Thymus (tissue), 11 donors: ENCODE results near the gene FTCD. TPM values are rescaled to one million over a fixed set of nuclear protein-coding genes. Genes with fewer than 3 reads are reported as not detected.
A peak's percentile ranks its signal among the peaks of the same experiment; 100 is the strongest.

Experiments used
- DNase-seq, 9 donors: peaks; one replicate each; pipeline ENCODE4 v3.0.0-alpha.2; 2013; ENCODE audit warnings: low spot score in 9 of 9, low read depth in 6 of 9, missing footprints in 1 of 9
- H3K27ac ChIP-seq, 2 donors: one replicate each; pipeline ENCODE4 v1.5.1; 2013; ENCODE audit warnings: control low read depth in 1 of 2, low read depth in 1 of 2, low read length in 1 of 2, mild to moderate bottlenecking in 1 of 2, moderate library complexity in 1 of 2
- H3K27me3 ChIP-seq, 2 donors: one replicate each; pipeline ENCODE4 v1.5.1; 2013; ENCODE audit warnings: low read length in 1 of 2; ENCODE audit not compliant: control insufficient read depth in 2 of 2, insufficient read depth in 1 of 2
- H3K36me3 ChIP-seq, 2 donors: one replicate each; pipeline ENCODE4 v1.5.1; 2013; ENCODE audit warnings: low read length in 1 of 2, mild to moderate bottlenecking in 1 of 2, moderate library complexity in 1 of 2; ENCODE audit not compliant: control insufficient read depth in 2 of 2, insufficient read depth in 2 of 2
- H3K4me1 ChIP-seq, 2 donors: one replicate each; pipeline ENCODE4 v1.5.1; 2013; ENCODE audit warnings: low read length in 2 of 2; ENCODE audit not compliant: control insufficient read depth in 2 of 2, insufficient read depth in 2 of 2
- H3K4me3 ChIP-seq, 2 donors: one replicate each; pipeline ENCODE4 v1.5.1; 2013; ENCODE audit warnings: low read length in 2 of 2, control low read depth in 1 of 2, mild to moderate bottlenecking in 1 of 2
- H3K9me3 ChIP-seq, 2 donors: one replicate each; pipeline ENCODE4 v1.5.1; 2013; ENCODE audit warnings: low read length in 1 of 2, mild to moderate bottlenecking in 1 of 2; ENCODE audit not compliant: control insufficient read depth in 2 of 2, insufficient read depth in 1 of 2
- WGBS: extraction: QIAGEN DNeasy Blood & Tissue Kit; methylation state at CpG from one replicate; pipeline ENCODE4 v1.1.7; 2013; 5-methylcytosine and 5-hydroxymethylcytosine counted together
- polyA plus RNA-seq: library from polyadenylated mRNA; stranded (reverse); fragments of 200-250 nt; gene quantifications from one replicate; pipeline ENCODE4 v1.2.3, GENCODE V29; 2013
- total RNA-seq: library from RNA; stranded (reverse); fragments of 120-200 nt; gene quantifications from one replicate; pipeline ENCODE4 v1.2.4, GENCODE V29; 2013
- donor health status: healthy.

Gene FTCD
- total and polyA plus RNA-seq, 2 donors: 0.09 to 1.6 TPM

- 94% methylated on average over 9 of the region's 9 CpGs for WGBS
- H3K27ac ChIP-seq: peak overlapping the region in 1 of 2 donors; percentile 14
- DNase-seq: no peak
- peaks cover 0 to 9% of the 10 kb centered on the region in 2 donors for H3K4me1 ChIP-seq
- H3K9me3 ChIP-seq: no peaks in the 10 kb centered on the region
- peaks cover 15 to 20% of the 10 kb centered on the region in 2 donors for H3K36me3 ChIP-seq
- no peak overlapping the region for H3K4me3 ChIP-seq
- H3K27me3 ChIP-seq: peaks cover 0 to 2% of the 10 kb centered on the region in 2 donors
These were observed 34.0 kb upstream of the FTCD start for GRCh38 chr21:46189213-46189958.

GRCh38 chr21:46188226-46189212 is 33.1 kb upstream of the FTCD start:
- WGBS: 82% methylated on average over 17 of the region's 17 CpGs

GRCh38 chr21:46187814-46188213 is 32.4 kb upstream of the FTCD start:
- Histone ChIP-seq H3K4me1 (peaks cover 0 to 14% of the 10 kb centered on the region in 2 donors), H3K27ac (no peak overlapping the region), H3K27me3 (peaks cover 0 to 2% of the 10 kb centered on the region in 2 donors), H3K36me3 (peaks cover 3 to 12% of the 10 kb centered on the region in 2 donors), H3K4me3 (no peak overlapping the region), H3K9me3 (no peaks in the 10 kb centered on the region)
- WGBS: 94% methylated on average over 7 of the region's 7 CpGs
- no peak for DNase-seq

More at GRCh38 chr21:46188226-46189212, 33.1 kb upstream of the FTCD start:
- peaks cover 6 to 13% of the 10 kb centered on the region in 2 donors for H3K36me3 ChIP-seq
- DNase-seq: no peak
- no peak overlapping the region for H3K4me3 ChIP-seq
- peak overlapping the region; percentile 14 to 26 for H3K27ac ChIP-seq
- peaks cover 0 to 14% of the 10 kb centered on the region in 2 donors for H3K4me1 ChIP-seq
- peaks cover 0 to 2% of the 10 kb centered on the region in 2 donors for H3K27me3 ChIP-seq
- H3K9me3 ChIP-seq: no peaks in the 10 kb centered on the region

GRCh38 chr21:46187261-46187660 is 31.9 kb upstream of the FTCD start:
- peaks cover 0 to 2% of the 10 kb centered on the region in 2 donors for H3K27me3 ChIP-seq
- WGBS: 93% methylated on average over 8 of the region's 8 CpGs
- DNase-seq: no peak
- no peaks in the 10 kb centered on the region for H3K9me3 ChIP-seq
- peaks cover 0 to 14% of the 10 kb centered on the region in 2 donors for H3K4me1 ChIP-seq
- H3K4me3 ChIP-seq: no peak overlapping the region
- peaks cover 3 to 12% of the 10 kb centered on the region in 2 donors for H3K36me3 ChIP-seq
- no peak overlapping the region for H3K27ac ChIP-seq

GRCh38 chr21:46185716-46186115 is 30.3 kb upstream of the FTCD start:
- peaks cover 0 to 3% of the 10 kb centered on the region in 2 donors for H3K36me3 ChIP-seq
- peaks cover 0 to 14% of the 10 kb centered on the region in 2 donors for H3K4me1 ChIP-seq
- no peak overlapping the region for H3K4me3 ChIP-seq
- peaks cover 0 to 2% of the 10 kb centered on the region in 2 donors for H3K27me3 ChIP-seq
- no peak for DNase-seq
- 79% methylated on average over 7 of the region's 7 CpGs for WGBS
- no peak overlapping the region for H3K27ac ChIP-seq
- H3K9me3 ChIP-seq: no peaks in the 10 kb centered on the region

- Histone ChIP-seq H3K27ac (peak overlapping the region; percentile 83 to 90), H3K27me3 (peaks cover 0 to 2% of the 10 kb centered on the region in 2 donors), H3K9me3 (no peaks in the 10 kb centered on the region), H3K4me1 (peaks cover 0 to 14% of the 10 kb centered on the region in 2 donors), H3K36me3 (no peaks in the 10 kb centered on the region), H3K4me3 (peak overlapping the region; percentile 62 to 68)
- WGBS: 13% methylated on average over 30 of the region's 30 CpGs
- peak in 8 of 9 donors; percentile 2 to 89 (median 60) for DNase-seq
These were observed 29.5 kb upstream of the FTCD start for GRCh38 chr21:46184625-46185555.

GRCh38 chr21:46183910-46184624 is 28.7 kb upstream of the FTCD start, which contains the start of gene SPATC1L:
Gene SPATC1L, minus strand, starts transcription at chr21:46184459. Its CDS starts 1,643 bp downstream, at chr21:46182816.
- Histone ChIP-seq H3K4me1 (peaks cover 0 to 14% of the 10 kb centered on the region in 2 donors), H3K4me3 (peak within 1 kb of the TSS; percentile 62 to 68), H3K27ac (peak within 1 kb of the TSS; percentile 83 to 90), H3K9me3 (no peaks in the 10 kb centered on the region), H3K27me3 (peaks cover 0 to 2% of the 10 kb centered on the region in 2 donors), H3K36me3 (no peaks in the 10 kb centered on the region)
- 5% methylated on average over 21 of the region's 24 CpGs for WGBS
- peak in 7 of 9 donors; percentile 20 to 76 (median 30) for DNase-seq
